ENCODE data around the gene DNAJB2.
"Not testable (repeated sequence)": the region's sequence is repeated elsewhere in the genome, so short reads cannot be mapped to it uniquely, and the experiment has no call there.

DNAJB2 gene

GRCh38 chr2:219304223-219304622 lies 25.1 kb downstream of the DNAJB2 start:
- DNase-seq = no peak

DNA sequence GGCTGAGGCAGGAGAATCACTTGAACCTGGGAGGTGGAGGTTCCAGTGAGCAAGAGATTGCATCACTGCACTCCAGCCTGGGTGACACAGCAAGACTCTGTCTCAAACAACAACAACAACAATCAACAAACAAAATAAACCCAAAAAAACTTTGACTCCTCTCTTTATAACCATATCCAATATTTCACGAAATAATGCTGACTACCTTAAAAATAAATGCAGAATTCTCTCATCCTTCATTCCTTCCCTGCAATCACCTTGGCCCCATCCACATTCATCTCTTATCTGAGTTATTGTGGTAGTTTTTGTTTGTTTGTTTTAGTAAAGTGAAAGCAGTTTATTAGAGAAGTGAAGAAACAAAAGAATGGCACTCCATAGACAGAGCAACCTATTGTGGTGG lies 26.9 kb downstream of the DNAJB2 start:
- DNase-seq = no peak

DNA sequence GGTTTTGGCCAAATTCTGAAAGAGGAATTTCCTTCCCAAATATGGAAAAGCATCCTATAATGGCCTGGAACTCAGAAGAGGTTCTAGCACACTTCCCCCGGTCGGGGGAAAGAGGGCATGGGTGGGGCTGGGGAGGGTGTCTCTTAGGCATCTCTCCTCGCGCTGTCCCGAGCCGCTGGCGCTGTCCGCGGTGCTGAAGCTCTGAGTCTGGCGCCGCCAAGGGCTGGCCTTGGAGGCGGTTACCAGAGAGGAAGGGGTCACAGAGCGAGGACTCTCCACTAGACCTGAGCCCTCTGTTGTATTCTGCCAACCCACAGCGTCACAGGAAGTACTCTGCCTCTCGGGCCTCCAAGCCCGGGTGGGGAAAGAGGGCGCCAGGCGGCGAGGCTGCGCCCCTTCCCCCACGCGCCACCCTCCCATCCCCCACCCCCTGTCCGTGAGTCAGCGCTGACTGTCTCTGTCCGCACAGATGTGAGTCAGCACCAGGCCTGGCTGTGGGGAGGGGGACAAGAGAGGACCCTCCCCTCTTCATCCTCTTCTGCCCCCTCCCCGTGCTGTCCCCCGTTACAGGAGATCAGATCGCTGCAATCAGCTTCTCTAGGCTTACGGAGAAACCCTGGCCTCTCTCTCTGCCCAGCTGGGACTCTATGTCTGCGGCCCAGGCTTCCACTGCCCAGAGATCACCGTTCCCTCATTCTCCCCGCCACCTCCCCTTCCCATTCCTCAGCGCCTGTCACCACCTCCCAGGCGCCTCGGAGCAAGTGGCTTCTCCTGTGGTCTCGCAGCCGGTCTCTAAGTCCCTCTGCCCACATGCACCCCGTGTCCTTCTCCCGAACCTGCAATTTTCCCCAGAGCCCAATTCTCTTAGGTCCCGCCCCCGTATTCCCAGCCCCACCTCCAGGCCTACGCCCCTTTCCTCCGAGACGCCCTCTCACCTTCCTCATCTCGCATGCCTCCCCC lies 29.3 kb downstream of the DNAJB2 start:
- DNase-seq = peak; percentile 74 to 78

- DNase-seq = no peak
Measured at GRCh38 chr2:219309278-219309677, 30.1 kb downstream of the DNAJB2 start, which contains the start of gene PTPRN. Gene PTPRN (minus strand): TSS chr2:219309401. CDS start chr2:219309332, 69 bp downstream.

- not testable (repeated sequence) for DNase-seq
Measured at GRCh38 chr2:219312683-219313263, 33.6 kb downstream of the DNAJB2 start.

DNA sequence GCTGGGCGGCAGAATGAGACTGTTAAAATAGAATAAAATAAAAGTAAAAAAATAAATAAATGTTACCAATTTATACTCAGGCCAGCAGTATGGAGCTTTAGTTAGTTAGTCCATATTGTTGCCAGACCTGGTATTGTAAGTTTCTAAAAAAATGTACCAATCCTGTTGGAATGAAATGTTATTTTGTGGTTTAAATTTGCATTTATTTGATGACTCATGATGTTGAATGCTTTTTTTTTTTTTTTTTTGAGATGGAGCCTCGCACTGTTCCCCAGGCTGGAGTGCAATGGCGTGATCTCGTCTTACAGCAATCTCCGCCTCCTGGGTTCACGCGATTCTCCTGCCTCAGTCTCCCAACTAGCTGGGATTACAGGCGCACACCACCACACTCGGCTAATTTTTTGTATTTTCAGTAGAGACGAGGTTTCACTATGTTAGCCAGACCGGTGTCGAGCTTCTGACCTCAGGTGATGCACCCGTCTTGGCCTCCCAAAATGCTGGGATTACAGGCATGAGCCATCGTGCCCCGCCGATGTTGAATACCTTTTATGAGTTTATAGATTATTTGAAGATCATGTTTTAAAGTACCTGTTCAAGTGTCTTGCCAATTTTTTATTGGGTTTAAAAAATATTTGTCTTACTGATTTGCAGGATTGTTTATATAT lies 35.8 kb downstream of the DNAJB2 start:
- no peak for DNase-seq

DNA sequence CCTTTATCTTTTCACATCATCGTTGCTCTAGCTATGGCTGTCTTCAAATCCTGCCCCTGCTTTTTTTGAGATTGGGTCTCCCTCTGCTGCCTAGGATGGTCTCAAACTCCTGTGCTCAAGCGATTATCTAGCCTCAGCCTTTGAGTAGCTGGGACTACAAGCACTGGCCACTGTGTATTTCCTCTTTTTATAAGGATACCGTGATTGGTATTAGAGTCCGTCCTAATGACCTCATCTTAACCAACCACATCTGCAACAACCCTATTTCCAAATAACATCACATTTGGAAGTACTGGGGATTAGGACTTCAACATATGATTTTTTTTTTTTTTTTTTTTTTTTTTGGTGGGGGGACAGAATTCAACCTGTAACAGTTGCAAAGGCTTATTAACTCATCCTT lies 44.3 kb downstream of the DNAJB2 start:
- no peak for DNase-seq

- DNase-seq = no peak
Measured at GRCh38 chr2:219325136-219325535, 46.0 kb downstream of the DNAJB2 start.

DNA sequence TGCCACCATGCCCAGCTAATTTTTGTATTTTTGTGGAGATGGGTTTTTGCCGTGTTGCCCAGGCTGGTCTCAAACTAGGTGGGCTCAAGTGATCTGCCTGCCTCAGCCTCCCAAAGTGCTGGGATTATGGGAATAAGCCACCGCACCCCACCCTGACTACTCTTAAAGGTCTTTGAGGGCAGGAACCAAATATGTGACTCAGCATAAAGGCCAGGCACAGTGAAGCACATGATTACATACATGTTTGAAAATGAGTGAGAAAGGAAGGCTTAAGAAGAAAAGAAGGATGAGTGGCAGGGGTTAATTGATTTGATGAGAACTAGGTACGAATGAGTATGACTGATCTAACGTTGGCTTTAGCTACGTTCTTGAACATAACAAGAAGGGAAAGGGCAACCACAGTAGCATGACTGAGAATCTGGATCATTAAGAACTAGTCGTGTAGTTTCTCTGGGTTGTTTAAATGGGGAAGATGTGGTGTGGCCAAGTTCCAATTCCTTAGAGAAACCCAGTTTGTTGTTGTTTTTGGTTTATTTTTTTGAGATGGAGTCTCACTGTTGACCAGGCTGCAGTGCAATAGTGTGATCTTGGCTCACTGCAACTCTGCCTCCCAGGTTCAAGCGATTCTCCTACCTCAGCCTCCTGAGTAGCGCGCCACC lies 46.6 kb downstream of the DNAJB2 start:
- DNase-seq = no peak

DNA sequence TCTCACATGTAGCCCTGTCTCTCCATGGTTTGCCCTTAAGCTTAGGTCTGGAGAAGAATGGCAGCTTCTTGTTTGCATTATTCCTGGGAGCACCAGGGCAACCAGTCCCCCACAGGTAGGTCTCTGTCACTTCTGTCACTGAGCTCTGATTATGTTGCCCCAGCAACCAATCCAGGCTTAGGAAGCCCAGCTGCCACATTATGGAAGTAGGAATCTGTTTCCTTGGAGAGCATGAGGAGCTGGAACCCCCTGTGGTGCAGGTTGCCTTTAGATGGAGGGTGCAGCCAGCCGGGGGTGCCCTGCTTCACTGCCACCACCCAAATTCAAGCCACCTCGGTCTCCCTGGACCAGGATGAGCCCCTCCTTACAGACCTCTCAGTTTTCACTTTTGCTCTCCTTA lies 48.6 kb downstream of the DNAJB2 start:
- DNase-seq = no peak

DNA sequence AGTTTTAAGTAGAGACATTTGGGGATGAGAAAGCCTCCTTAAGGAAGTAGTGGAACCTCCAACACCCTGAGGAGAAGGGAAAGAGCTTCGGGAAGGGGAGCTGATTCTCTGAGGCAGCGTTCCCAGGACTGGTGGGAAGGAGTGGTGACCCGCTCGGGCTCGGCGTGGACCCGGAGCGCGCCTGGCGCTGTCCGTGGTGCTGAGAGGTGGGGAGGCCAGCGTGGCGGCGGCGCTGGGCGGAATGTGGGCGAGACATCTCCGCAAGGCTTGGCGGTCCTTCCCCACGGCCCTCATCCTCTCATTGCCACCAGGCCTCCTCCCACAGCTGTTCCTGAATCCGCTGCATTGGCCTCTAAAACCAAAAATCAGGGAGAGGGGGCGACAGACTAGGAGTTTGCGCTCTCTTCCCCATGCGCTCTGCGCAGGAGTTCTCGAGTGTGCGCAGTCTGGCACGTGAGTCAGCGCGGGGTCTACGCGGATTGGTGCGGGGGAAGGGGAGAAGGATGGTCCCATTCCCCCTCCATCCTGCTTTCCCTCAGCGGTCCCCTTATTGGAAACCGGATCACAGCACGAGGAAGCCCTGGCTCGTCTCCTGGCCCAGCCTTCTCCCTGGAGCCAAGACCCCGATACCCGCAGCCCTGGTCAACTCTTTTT lies 52.5 kb downstream of the DNAJB2 start:
- peak; percentile 26 to 46 for DNase-seq

DNA sequence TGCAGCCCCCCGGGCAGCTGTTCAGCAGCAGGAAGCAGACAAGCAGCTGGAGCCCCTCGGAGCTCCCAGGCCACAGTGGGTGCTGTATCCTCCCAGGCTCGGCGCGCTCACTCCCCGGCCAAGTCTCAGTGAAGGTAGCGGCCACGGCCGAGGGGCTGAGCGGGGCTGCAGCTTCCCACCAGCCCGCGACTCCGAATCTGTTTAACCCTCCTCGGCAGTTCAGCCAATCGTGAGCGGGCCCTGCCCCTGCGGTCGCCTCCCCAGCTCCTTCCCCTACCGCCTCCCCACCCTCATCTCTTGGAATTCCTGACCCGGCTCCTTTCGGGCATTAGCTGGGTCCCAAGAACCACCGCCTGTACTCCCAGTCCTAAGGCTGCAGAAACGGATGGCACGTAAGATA lies 53.4 kb downstream of the DNAJB2 start, which contains the start of gene RESP18:
TSS of gene RESP18 (minus strand) at position 203 of the 400 bp plus-strand sequence.
- no peak for DNase-seq

- no peak for DNase-seq
Measured at GRCh38 chr2:219334076-219334475, 54.9 kb downstream of the DNAJB2 start.

- no peak for DNase-seq
Measured at GRCh38 chr2:219335373-219335786, 56.2 kb downstream of the DNAJB2 start.
